Activated naive CD4-positive, alpha-beta T cell treated with anti-CD3 and anti-CD28 coated beads for 36 hours (primary cell): ENCODE measurements around the gene IKZF3. TPM values are rescaled to one million over a fixed set of nuclear protein-coding genes. Genes with fewer than 3 reads are reported as not detected.
A peak's percentile ranks its signal among the peaks of the same experiment; 100 is the strongest.

Source experiments
- CTCF ChIA-PET: fragments of 350-600 bp; sonication (Branson Sonifier 250); formaldehyde crosslinking; loops from one replicate; lab custom pipeline; 2021; ENCODE audit warnings: antibody characterized with exemption; lab: Charles Lee
- DNase-seq: peaks from one replicate; pipeline ENCODE4 v3.0.0-alpha.2; 2020
- H3K27ac Mint-ChIP-seq: one replicate; pipeline ENCODE4 v1.8.0; 2021; ENCODE audit warnings: mild to moderate bottlenecking, mixed read lengths
- H3K27me3 Mint-ChIP-seq: one replicate; pipeline ENCODE4 v1.8.0; 2021; ENCODE audit warnings: low read depth, mixed read lengths
- H3K36me3 Mint-ChIP-seq: one replicate; pipeline ENCODE4 v1.8.0; 2021; ENCODE audit warnings: low read depth, mixed read lengths
- H3K4me1 Mint-ChIP-seq: one replicate; pipeline ENCODE4 v1.8.0; 2021; ENCODE audit warnings: low read depth, mixed read lengths
- H3K4me3 Mint-ChIP-seq: one replicate; pipeline ENCODE4 v1.8.0; 2021; ENCODE audit warnings: mild to moderate bottlenecking, moderate library complexity, mixed read lengths
- H3K9me3 Mint-ChIP-seq: one replicate; pipeline ENCODE4 v1.8.0; 2021; ENCODE audit warnings: mixed read lengths
- intact Hi-C: fragments of 100-400 bp; cut with micrococcal nuclease; formaldehyde crosslinking; loops from one replicate; pipeline ENCODE4 v1.15.1; 2023
- total RNA-seq, 2 experiments: library from RNA; stranded (reverse); gene quantifications; one replicate each; pipeline ENCODE4 v1.2.3, GENCODE V29; 2021

Gene IKZF3
- total RNA-seq, 2 experiments from 2014 or later, result 34.2 to 36.1 TPM

DNA sequence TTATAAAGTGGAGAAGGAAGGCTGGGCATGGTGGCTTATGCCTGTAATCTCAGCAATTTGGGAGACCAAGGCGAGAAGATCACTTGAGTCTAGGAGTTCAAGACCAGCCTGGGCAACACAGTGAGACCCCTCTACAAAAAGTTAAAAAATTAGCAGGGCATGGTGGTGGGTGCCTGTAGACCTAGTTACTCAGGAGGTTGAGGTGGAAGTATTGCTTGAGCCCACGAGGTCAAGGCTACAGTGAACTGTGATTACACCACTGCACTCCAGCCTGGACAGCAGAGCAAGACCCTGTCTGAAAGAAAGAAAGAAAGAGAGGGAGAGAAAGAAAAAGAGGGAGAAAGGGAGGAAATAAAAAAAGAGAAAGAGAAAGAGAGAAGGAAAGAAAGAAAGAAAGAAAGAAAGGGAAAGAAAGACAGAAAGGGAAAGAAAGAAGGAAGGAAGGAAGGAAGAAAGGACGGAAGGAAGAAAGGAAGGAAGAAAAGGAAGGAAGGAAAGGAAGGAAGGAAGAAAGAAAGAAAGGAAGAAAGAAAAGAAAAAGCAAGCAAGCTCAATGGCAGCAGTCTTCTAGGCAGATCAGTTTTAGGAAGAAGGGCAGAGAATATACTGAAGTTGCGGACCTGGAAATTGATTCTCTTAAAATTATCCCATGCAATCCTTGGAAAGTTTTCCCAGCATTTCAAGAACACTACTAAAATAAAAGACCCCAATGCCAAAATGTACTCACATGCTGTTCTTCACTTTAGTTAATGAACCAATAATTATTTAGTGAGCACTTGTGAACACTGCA lies 53.0 kb downstream of the IKZF3 start:
- peak overlapping the region; percentile 23 for H3K27ac Mint-ChIP-seq
- DNase-seq, result no peak
- CTCF ChIA-PET, result interaction anchor here (0.6 kb wide), 1 partner anchor 8 kb away, joined by 6 read pairs; no protein-coding TSS in a partner anchor
- intact Hi-C loops, result no loop called here
- peaks cover 13% of the 10 kb centered on the region for H3K36me3 Mint-ChIP-seq
- no peak overlapping the region for H3K4me3 Mint-ChIP-seq
- H3K9me3 Mint-ChIP-seq, result no peaks in the 10 kb centered on the region
- H3K27me3 Mint-ChIP-seq, result no peaks in the 10 kb centered on the region
- H3K4me1 Mint-ChIP-seq, result peaks cover 71% of the 10 kb centered on the region

DNA sequence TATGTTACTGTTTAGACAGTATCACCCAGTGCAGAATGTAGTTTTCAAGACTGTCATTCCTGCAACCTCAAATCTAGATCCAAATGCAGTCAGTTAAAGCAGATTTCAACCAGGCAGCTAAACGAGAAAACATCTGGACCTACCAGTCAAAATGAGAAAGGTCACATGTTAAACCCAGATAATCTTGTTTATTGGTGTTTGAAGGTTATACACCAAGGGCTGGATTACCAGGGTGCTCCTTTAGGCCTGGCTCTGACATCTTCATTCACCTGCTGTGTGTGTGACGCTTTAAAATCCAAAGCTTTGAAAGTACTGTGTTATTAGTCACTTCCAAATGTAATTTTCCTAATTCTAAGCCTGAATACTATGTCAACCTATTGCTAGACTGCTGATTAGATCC lies 54.9 kb downstream of the IKZF3 start:
- peaks cover 13% of the 10 kb centered on the region for H3K36me3 Mint-ChIP-seq
- no peak overlapping the region for H3K27ac Mint-ChIP-seq
- H3K27me3 Mint-ChIP-seq, result no peaks in the 10 kb centered on the region
- intact Hi-C loops, result no loop called here
- H3K4me3 Mint-ChIP-seq, result no peak overlapping the region
- H3K4me1 Mint-ChIP-seq, result peaks cover 71% of the 10 kb centered on the region
- no peaks in the 10 kb centered on the region for H3K9me3 Mint-ChIP-seq
- no peak for DNase-seq
- CTCF ChIA-PET, result no interaction called here

DNA sequence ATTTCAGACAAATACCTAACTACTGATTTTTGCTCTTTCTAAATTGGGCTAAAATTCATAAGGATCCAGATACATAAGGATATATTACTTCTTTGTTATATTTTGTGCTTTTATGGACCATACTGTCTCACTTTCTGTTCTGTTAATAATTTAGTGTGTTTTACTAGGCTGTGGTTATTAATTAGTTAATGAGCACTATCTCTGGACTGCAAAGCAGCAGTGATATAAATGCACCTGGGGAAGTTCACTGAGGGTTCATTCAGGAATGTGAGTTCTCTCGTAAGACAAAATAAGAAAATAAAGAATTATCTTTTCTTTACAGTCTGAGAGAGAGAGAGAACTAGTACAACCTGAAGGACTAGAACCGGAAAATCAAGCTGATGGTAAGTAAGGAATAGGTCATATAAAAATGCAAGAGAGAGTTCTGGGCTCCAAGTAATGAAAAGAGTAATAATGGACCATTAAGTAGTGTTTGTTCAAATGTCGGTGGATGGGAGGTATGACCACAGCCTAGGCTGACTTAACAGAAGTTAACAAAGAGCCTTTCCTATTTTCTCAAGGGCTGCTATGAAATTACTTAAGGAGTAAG lies 55.6 kb downstream of the IKZF3 start:
- Mint-ChIP-seq H3K4me3 (no peak overlapping the region), H3K4me1 (peaks cover 64% of the 10 kb centered on the region), H3K27me3 (no peaks in the 10 kb centered on the region), H3K27ac (no peak overlapping the region), H3K9me3 (no peaks in the 10 kb centered on the region), H3K36me3 (peaks cover 13% of the 10 kb centered on the region)
- intact Hi-C loops, result loop anchor here (1.0 kb wide), 1 partner anchor 8 kb away; no protein-coding TSS in a partner anchor
- CTCF ChIA-PET, result interaction anchor here (0.7 to 0.8 kb wide), 2 partner anchors 11 to 31 kb away, joined by 3 read pairs; no protein-coding TSS in a partner anchor
- no peak for DNase-seq

- Mint-ChIP-seq H3K36me3 (peaks cover 5% of the 10 kb centered on the region), H3K4me1 (peaks cover 53% of the 10 kb centered on the region), H3K27ac (no peak overlapping the region), H3K4me3 (no peak overlapping the region), H3K27me3 (no peaks in the 10 kb centered on the region), H3K9me3 (no peaks in the 10 kb centered on the region)
- intact Hi-C loops, result no loop called here
- DNase-seq, result no peak
- CTCF ChIA-PET, result interaction anchor here (1.1 kb wide), 1 partner anchor 9 kb away, joined by 3 read pairs; no protein-coding TSS in a partner anchor
Measured at GRCh38 chr17:39804839-39805238, 59.3 kb downstream of the IKZF3 start.

- Mint-ChIP-seq H3K36me3 (peaks cover 7% of the 10 kb centered on the region), H3K4me3 (no peak overlapping the region), H3K4me1 (peaks cover 51% of the 10 kb centered on the region), H3K27me3 (no peaks in the 10 kb centered on the region), H3K9me3 (no peaks in the 10 kb centered on the region), H3K27ac (peak overlapping the region; percentile 55)
- CTCF ChIA-PET, result interaction anchor here (1.2 to 2.4 kb wide), 2 partner anchors 12 to 19 kb away, joined by 4 to 9 read pairs; no protein-coding TSS in a partner anchor
- DNase-seq, result no peak
- intact Hi-C loops, result no loop called here
Measured at GRCh38 chr17:39801055-39801454, 63.1 kb downstream of the IKZF3 start.

- Mint-ChIP-seq H3K36me3 (peaks cover 7% of the 10 kb centered on the region), H3K27me3 (no peaks in the 10 kb centered on the region), H3K9me3 (no peaks in the 10 kb centered on the region), H3K4me3 (no peak overlapping the region), H3K4me1 (peaks cover 48% of the 10 kb centered on the region), H3K27ac (peak overlapping the region; percentile 55)
- intact Hi-C loops, result loop anchor here (1.0 kb wide), 3 partner anchors 8 to 46 kb away; no protein-coding TSS in a partner anchor
- DNase-seq, result peak; percentile 79
- CTCF ChIA-PET, result no interaction called here
Measured at GRCh38 chr17:39800540-39800939, 63.6 kb downstream of the IKZF3 start.

DNA sequence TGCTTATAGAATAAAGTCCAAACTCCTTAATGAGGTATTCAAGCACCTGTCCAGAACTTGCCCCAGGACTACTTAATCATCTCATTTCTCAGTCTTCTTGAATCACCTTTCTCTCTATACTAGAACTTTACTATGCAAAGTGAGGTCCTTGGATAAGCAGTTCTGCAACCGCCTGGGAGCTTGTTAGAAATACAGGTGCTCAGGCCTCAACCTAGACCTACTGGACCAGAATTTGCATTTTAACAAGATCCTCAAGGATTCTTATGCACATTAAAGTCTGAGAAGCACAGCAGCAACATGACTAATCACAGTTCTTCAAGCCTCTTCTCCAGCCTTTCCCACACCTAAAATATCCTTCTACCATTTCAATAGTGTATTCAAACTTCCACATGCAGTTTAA lies 64.7 kb downstream of the IKZF3 start:
- Mint-ChIP-seq H3K4me3 (no peak overlapping the region), H3K27me3 (no peaks in the 10 kb centered on the region), H3K9me3 (no peaks in the 10 kb centered on the region), H3K27ac (no peak overlapping the region), H3K36me3 (peaks cover 7% of the 10 kb centered on the region), H3K4me1 (peaks cover 51% of the 10 kb centered on the region)
- CTCF ChIA-PET, result no interaction called here
- intact Hi-C loops, result no loop called here
- no peak for DNase-seq

DNA sequence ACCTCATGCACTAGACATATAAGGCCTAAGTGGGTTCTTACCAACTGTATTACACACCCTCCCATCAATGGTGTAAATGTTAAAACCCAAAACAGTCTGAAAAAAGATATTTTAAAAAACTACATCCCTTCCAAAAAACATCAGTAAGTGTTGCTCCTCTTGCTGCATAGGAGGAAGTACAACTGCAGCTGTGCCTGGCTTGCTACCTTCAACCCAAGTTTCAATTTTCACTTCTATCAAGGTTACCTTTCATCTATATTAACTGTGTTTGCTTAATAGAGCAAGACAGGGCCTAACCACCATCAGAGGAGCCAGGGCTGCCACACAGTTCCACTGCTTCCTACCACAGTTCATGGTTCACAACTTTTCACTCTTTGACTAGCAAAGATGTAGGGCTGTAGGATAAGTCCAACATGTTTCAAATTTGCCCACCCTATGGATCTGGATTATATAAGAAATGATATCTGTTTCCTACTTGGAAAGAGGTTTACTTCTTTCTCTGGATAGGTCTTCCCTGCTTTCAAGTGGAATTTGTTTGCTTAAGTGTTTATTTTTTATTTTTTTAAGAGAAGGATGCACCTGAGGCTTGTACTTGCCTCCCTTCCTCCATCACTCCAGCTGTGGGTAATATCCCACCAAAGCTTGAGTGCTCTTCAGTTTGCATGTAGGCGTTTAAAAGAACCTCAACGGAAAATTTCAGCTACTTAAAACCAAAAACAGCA lies 69.7 kb downstream of the IKZF3 start:
- no peak overlapping the region for H3K4me3 Mint-ChIP-seq
- no peaks in the 10 kb centered on the region for H3K9me3 Mint-ChIP-seq
- CTCF ChIA-PET, result interaction anchor here (0.5 to 1.1 kb wide), 3 partner anchors 17 to 63 kb away, joined by 3 read pairs; no protein-coding TSS in a partner anchor
- no peaks in the 10 kb centered on the region for H3K27me3 Mint-ChIP-seq
- DNase-seq, result peak; percentile 58
- intact Hi-C loops, result no loop called here
- H3K36me3 Mint-ChIP-seq, result peaks cover 26% of the 10 kb centered on the region
- H3K27ac Mint-ChIP-seq, result peak overlapping the region; percentile 74
- H3K4me1 Mint-ChIP-seq, result peaks cover 69% of the 10 kb centered on the region

DNA sequence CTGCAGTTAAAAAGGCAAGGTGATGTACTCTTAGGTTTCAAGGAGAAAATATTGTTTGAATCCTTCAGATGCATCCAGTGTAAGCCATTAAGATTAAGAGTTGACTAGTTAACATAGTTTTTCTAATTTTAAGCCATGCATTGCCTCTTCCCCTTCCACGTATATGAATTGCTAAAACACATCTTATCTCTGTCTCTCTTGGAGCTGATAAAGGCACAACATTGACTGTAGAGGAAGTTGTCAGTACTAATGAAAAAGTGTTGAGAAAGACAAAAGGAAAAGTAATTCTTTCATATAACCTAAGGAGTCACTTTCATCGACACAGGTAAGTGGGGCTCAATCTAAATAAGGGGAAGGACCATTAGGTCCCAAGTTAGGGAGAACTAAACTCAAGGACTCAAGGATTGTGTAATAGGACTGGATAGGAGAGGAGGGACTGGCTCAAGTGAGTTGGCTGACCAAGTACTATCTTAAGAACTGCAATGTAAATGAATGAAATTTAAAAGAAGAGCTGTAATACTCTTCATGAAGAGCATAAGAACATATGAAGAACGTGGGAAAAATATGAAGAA lies 70.7 kb downstream of the IKZF3 start:
- CTCF ChIA-PET, result interaction anchor here (0.5 to 2.5 kb wide), 9 partner anchors 11 to 172 kb away, joined by 3 to 9 read pairs (median 4); partner anchors contain the start of gene IKZF3
- DNase-seq, result no peak
- H3K27me3 Mint-ChIP-seq, result no peaks in the 10 kb centered on the region
- peaks cover 61% of the 10 kb centered on the region for H3K4me1 Mint-ChIP-seq
- intact Hi-C loops, result loop anchor here (1.0 kb wide), 1 partner anchor 20 kb away; no protein-coding TSS in a partner anchor
- peaks cover 27% of the 10 kb centered on the region for H3K36me3 Mint-ChIP-seq
- H3K27ac Mint-ChIP-seq, result peak overlapping the region; percentile 33
- H3K9me3 Mint-ChIP-seq, result no peaks in the 10 kb centered on the region
- H3K4me3 Mint-ChIP-seq, result peak overlapping the region; percentile 2

DNA sequence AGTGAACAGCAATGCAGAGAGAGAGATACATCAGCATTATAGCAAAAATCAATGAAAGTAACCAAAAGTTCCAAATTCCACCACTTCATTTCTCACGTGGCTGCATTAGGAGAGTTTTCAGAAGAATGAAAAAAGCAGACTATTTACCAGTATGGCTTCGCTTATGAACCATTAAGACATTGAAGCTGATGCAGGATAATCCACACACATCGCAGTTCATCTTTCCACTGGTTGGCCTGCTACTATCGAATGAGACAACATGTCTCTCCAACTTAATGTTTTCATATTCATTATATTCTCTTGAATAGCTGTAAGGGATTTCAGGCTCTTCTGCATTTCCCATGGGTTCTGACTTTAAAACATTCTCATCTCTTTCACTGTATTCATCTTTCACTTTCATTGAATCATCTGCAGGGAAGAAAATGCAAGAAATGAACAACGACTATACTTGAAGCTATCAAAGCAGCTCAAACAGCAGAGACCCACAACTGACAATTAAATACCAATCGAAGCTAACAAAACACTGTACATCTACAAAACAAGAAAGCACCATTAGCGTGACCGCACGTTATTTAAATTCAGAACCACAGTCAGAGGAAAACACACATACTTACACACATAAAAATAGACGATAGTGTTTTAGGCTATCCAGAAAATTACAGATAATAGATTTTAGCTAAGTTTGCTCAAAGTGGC lies 71.4 kb downstream of the IKZF3 start:
- intact Hi-C loops, result loop anchor here (1.0 kb wide), 1 partner anchor 21 kb away; no protein-coding TSS in a partner anchor
- Mint-ChIP-seq H3K27me3 (no peaks in the 10 kb centered on the region), H3K27ac (peak overlapping the region; percentile 72), H3K4me3 (peak overlapping the region; percentile 41), H3K36me3 (peaks cover 31% of the 10 kb centered on the region), H3K9me3 (no peaks in the 10 kb centered on the region), H3K4me1 (peaks cover 55% of the 10 kb centered on the region)
- CTCF ChIA-PET, result interaction anchor here (0.6 to 2.5 kb wide), 10 partner anchors 10 to 171 kb away, joined by 3 to 9 read pairs (median 4); partner anchors contain the start of gene IKZF3
- no peak for DNase-seq
